Neural cell (in vitro differentiated cells): ENCODE data around the gene TOR2A. TPM values are rescaled to one million over a fixed set of nuclear protein-coding genes. Genes with fewer than 3 reads are reported as not detected.

Experiments
- H2AFZ ChIP-seq: fragments of 200-600, 300-800 bp; sonication (generic), shearing (Covaris generic); 2 replicates; pipeline ENCODE4 v1.6.0; 2014; ENCODE audit warnings: low read depth, mild to moderate bottlenecking, antibody characterized with exemption, low read length, moderate library complexity
- H3F3A ChIP-seq: fragments of 200-600 bp; shearing (Covaris generic); 2 replicates; pipeline ENCODE4 v1.6.1; 2016; ENCODE audit warnings: mild to moderate bottlenecking, moderate library complexity, mixed read lengths, antibody characterized with exemption, low read length; ENCODE audit not compliant: insufficient read depth, poor library complexity, severe bottlenecking
- H3K27ac ChIP-seq: fragments of 200-600, 300-800 bp; sonication (generic), shearing (Covaris generic); 2 replicates; pipeline ENCODE4 v1.5.1; 2014; ENCODE audit warnings: mild to moderate bottlenecking, low read length, moderate library complexity
- H3K27me3 ChIP-seq: fragments of 300-800, 200-600 bp; sonication (generic), shearing (Covaris generic); 2 replicates; pipeline ENCODE4 v1.6.0; 2014; ENCODE audit warnings: mild to moderate bottlenecking, low read depth, low read length, moderate library complexity; ENCODE audit not compliant: insufficient read depth
- H3K36me3 ChIP-seq: fragments of 300-800, 200-600 bp; sonication (generic), shearing (Covaris generic); 2 replicates; pipeline ENCODE4 v1.5.1; 2014; ENCODE audit warnings: mild to moderate bottlenecking, antibody characterized with exemption, low read length, moderate library complexity; ENCODE audit not compliant: insufficient read depth
- H3K4me2 ChIP-seq: fragments of 300-800, 200-600 bp; sonication (generic), shearing (Covaris generic); 2 replicates; pipeline ENCODE4 v1.6.0; 2014; ENCODE audit warnings: mild to moderate bottlenecking, low read length
- H3K4me3 ChIP-seq: fragments of 300-800, 200-600 bp; sonication (generic), shearing (Covaris generic); 2 replicates; pipeline ENCODE4 v1.5.1; 2014; ENCODE audit warnings: mild to moderate bottlenecking, low read length, moderate library complexity
- H3K79me2 ChIP-seq: fragments of 200-600 bp; shearing (Covaris generic); replicated peaks from 2 replicates; pipeline ENCODE4 v1.6.0; 2014; ENCODE audit warnings: mild to moderate bottlenecking, low read length, moderate library complexity; ENCODE audit not compliant: insufficient read depth
- H3K9ac ChIP-seq: fragments of 300-800, 200-600 bp; sonication (generic), shearing (Covaris generic); 2 replicates; pipeline ENCODE4 v1.6.1; 2016; ENCODE audit warnings: mild to moderate bottlenecking, low read length, mixed read lengths
- H3K9me2 ChIP-seq: fragments of 200-600 bp; shearing (Covaris generic); 2 replicates; pipeline ENCODE4 v1.6.1; 2016; ENCODE audit warnings: mild to moderate bottlenecking, low read length, mixed read lengths; ENCODE audit not compliant: insufficient read depth
- H3K9me3 ChIP-seq: fragments of 200-600, 300-800 bp; sonication (generic), shearing (Covaris generic); 2 replicates; pipeline ENCODE4 v1.6.1; 2016; ENCODE audit warnings: mild to moderate bottlenecking, mixed run types, low read length, moderate library complexity, mixed read lengths
- H4K20me1 ChIP-seq: fragments of 200-600 bp; shearing (Covaris generic); 2 replicates; pipeline ENCODE4 v1.6.1; 2016; ENCODE audit warnings: mild to moderate bottlenecking, mixed run types; ENCODE audit not compliant: insufficient read depth
- EP300 ChIP-seq: fragments of 450-650 bp; conservative IDR thresholded peaks from 2 replicates; pipeline ENCODE4 v1.6.1; 2014; ENCODE audit warnings: antibody characterized with exemption, mild to moderate bottlenecking, moderate library complexity; ENCODE audit not compliant: poor library complexity, severe bottlenecking
- EZH2 ChIP-seq: fragments of 200-600, 300-800 bp; shearing (Covaris generic), sonication (generic); IDR thresholded peaks from 2 replicates; pipeline ENCODE4 v1.6.1; 2014; ENCODE audit warnings: antibody characterized with exemption, low read length, borderline replicate concordance, mild to moderate bottlenecking; ENCODE audit not compliant: insufficient read depth, poor library complexity, severe bottlenecking
- MXI1 ChIP-seq: fragments of 450-650 bp; conservative IDR thresholded peaks from 2 replicates; pipeline ENCODE4 v1.6.1; 2014; ENCODE audit warnings: antibody characterized with exemption, mild to moderate bottlenecking; ENCODE audit not compliant: poor library complexity, severe bottlenecking
- POLR2AphosphoS5 ChIP-seq: IDR thresholded peaks from 2 replicates; pipeline ENCODE4 v1.6.1; 2012
- RAD21 ChIP-seq: fragments of 450-650 bp; conservative IDR thresholded peaks from 2 replicates; pipeline ENCODE4 v1.6.1; 2014; ENCODE audit warnings: antibody characterized with exemption, mild to moderate bottlenecking, moderate library complexity
- REST ChIP-seq: IDR thresholded peaks from 2 replicates; pipeline ENCODE4 v1.6.1; 2012; ENCODE audit warnings: borderline replicate concordance
- SMC3 ChIP-seq: fragments of 450-650 bp; conservative IDR thresholded peaks from 2 replicates; pipeline ENCODE4 v1.6.1; 2014; ENCODE audit warnings: antibody characterized with exemption, mild to moderate bottlenecking, moderate library complexity; ENCODE audit not compliant: poor library complexity
- TAF1 ChIP-seq: IDR thresholded peaks from 2 replicates; pipeline ENCODE4 v1.6.1; 2012; ENCODE audit warnings: low read depth
- polyA plus RNA-seq: library from polyadenylated mRNA; depleted of rRNA; stranded (reverse); fragments of >200 nt; gene quantifications from 2 replicates; pipeline ENCODE4 v1.2.3, GENCODE V29; 2014
- TF ChIP-seq, protein P1 (sequence below): fragments of 450-650 bp; IDR thresholded peaks from 2 replicates; pipeline ENCODE4 v1.5.1; 2014; ENCODE audit warnings: antibody characterized with exemption, mild to moderate bottlenecking, moderate library complexity; ENCODE audit not compliant: poor library complexity, severe bottlenecking

TOR2A gene
- polyA plus RNA-seq, 1 donor from 2014 or later = 59.7 TPM

- no peak overlapping the region for H2AFZ ChIP-seq
- no peaks in the 10 kb centered on the region for H4K20me1 ChIP-seq
- H3K4me2 ChIP-seq = peak overlapping the region; percentile 63
- H3K9me2 ChIP-seq = no peaks in the 10 kb centered on the region
- H3K9me3 ChIP-seq = no peaks in the 10 kb centered on the region
- no peaks in the 10 kb centered on the region for H3K79me2 ChIP-seq
- H3K36me3 ChIP-seq = no peaks in the 10 kb centered on the region
- H3K27me3 ChIP-seq = no peaks in the 10 kb centered on the region
- TF ChIP-seq EP300 (peak; percentile 29), TAF1 (no peak), SMC3 (peak; percentile 37), RAD21 (peak; percentile 54), REST (no peak), MXI1 (peak; percentile 53), POLR2AphosphoS5 (peak; percentile 75), EZH2 (no peak)
- TF ChIP-seq, protein P1, sequence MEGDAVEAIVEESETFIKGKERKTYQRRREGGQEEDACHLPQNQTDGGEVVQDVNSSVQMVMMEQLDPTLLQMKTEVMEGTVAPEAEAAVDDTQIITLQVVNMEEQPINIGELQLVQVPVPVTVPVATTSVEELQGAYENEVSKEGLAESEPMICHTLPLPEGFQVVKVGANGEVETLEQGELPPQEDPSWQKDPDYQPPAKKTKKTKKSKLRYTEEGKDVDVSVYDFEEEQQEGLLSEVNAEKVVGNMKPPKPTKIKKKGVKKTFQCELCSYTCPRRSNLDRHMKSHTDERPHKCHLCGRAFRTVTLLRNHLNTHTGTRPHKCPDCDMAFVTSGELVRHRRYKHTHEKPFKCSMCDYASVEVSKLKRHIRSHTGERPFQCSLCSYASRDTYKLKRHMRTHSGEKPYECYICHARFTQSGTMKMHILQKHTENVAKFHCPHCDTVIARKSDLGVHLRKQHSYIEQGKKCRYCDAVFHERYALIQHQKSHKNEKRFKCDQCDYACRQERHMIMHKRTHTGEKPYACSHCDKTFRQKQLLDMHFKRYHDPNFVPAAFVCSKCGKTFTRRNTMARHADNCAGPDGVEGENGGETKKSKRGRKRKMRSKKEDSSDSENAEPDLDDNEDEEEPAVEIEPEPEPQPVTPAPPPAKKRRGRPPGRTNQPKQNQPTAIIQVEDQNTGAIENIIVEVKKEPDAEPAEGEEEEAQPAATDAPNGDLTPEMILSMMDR = peak; percentile 35
- peak overlapping the region; percentile 57 for H3K4me3 ChIP-seq
- peak overlapping the region; percentile 56 for H3K9ac ChIP-seq
- peak overlapping the region; percentile 64 for H3K27ac ChIP-seq
- no peaks in the 10 kb centered on the region for H3F3A ChIP-seq
These were observed 7.5 kb upstream of the TOR2A start for GRCh38 chr9:127742435-127743088.

DNA sequence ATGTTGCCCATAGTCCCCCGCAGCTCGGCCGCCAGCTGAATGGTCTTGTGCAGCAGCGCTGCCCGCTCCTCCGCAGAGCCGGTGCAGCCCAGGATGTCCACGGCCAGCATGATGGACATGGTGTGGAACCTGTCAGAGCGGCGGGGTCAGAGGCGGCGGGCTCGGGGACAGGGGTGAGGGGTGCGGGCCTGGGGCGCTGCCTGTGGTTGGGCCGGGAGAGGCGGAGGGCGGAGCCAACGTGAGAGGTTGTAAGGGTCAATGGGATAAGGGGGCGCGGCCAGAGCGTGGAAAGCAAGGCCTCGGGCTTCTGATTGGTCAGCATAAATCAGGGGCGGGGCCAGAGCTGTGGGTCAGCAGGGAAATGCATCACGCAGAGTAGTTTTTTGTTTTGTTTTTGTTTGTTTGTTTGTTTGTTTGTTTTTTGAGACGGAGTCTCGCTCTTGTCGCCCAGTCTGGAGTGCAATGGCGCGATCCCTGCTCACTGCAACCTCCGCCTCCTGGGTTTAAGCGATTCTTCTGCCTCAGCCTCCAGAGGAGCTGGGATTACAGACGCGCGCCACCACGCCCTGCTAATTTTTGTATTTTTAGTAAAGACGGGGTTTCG is 6.8 kb upstream of the TOR2A start:
- H3K79me2 ChIP-seq = no peaks in the 10 kb centered on the region
- no peak overlapping the region for H3K4me2 ChIP-seq
- H3K36me3 ChIP-seq = no peaks in the 10 kb centered on the region
- no peak overlapping the region for H2AFZ ChIP-seq
- H3K9ac ChIP-seq = peak overlapping the region; percentile 56
- no peaks in the 10 kb centered on the region for H3F3A ChIP-seq
- peak overlapping the region; percentile 64 for H3K27ac ChIP-seq
- H3K9me2 ChIP-seq = no peaks in the 10 kb centered on the region
- no peaks in the 10 kb centered on the region for H4K20me1 ChIP-seq
- H3K27me3 ChIP-seq = no peaks in the 10 kb centered on the region
- H3K4me3 ChIP-seq = peak overlapping the region; percentile 57
- H3K9me3 ChIP-seq = no peaks in the 10 kb centered on the region
- TF ChIP-seq MXI1 (no peak), EZH2 (no peak), POLR2AphosphoS5 (no peak), TAF1 (no peak), RAD21 (no peak), REST (no peak), SMC3 (no peak), EP300 (no peak)
- TF ChIP-seq, protein P1 = no peak
